ENCODE results near the gene EFNA4. TPM values are rescaled to one million over a fixed set of nuclear protein-coding genes. Genes with fewer than 3 reads are reported as not detected.

EFNA4 gene
- total and polyA plus RNA-seq, 9 of the 15 experiments (the other 6 are each of a cell fraction or from before 2014, with no cell fraction given): 0.68 to 7.4 (median 6.1) TPM

DNA sequence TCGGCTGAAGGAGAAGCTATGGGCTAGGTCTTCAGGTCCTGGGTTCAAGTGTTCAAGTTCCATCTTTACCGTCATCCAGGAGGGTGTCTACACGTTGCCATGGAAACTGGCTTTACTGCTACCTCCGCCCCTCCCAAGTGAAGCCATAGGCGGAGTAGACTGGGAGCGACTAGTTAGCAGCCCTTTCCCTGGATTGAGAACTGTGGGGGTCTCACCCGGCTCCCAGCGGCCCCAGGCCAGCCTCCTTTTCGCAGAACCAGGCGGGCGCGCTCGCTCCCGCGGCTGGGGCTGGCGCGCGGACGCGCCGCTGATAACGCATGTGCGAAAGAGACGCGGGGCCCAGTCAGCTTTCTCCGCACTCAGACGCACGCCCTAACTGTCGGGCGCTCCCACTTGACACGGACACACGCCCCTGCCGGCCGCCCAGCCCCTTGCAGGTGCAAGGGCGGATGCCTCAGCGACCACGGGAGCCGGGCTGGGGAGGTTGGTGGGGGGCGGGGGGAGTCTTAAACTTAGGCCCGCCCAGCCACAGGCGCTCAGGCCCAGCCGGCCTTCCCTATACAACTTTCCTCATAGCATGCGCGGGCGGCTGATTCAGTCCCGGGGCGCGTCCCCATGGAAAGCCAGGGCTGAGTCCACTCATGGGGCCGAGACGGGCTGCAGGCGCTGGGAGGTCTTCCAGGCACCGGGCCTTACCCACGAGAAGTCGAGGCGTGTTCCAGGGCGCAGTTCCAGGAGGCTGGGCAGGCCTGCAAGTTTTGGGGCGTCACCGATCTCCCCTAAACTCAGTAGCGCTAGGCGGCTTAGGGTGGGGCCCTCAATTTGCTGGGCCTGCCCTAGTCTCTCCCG, 7.4 kb downstream of the EFNA4 start (continued):
- TF ChIP-seq, protein P1, sequence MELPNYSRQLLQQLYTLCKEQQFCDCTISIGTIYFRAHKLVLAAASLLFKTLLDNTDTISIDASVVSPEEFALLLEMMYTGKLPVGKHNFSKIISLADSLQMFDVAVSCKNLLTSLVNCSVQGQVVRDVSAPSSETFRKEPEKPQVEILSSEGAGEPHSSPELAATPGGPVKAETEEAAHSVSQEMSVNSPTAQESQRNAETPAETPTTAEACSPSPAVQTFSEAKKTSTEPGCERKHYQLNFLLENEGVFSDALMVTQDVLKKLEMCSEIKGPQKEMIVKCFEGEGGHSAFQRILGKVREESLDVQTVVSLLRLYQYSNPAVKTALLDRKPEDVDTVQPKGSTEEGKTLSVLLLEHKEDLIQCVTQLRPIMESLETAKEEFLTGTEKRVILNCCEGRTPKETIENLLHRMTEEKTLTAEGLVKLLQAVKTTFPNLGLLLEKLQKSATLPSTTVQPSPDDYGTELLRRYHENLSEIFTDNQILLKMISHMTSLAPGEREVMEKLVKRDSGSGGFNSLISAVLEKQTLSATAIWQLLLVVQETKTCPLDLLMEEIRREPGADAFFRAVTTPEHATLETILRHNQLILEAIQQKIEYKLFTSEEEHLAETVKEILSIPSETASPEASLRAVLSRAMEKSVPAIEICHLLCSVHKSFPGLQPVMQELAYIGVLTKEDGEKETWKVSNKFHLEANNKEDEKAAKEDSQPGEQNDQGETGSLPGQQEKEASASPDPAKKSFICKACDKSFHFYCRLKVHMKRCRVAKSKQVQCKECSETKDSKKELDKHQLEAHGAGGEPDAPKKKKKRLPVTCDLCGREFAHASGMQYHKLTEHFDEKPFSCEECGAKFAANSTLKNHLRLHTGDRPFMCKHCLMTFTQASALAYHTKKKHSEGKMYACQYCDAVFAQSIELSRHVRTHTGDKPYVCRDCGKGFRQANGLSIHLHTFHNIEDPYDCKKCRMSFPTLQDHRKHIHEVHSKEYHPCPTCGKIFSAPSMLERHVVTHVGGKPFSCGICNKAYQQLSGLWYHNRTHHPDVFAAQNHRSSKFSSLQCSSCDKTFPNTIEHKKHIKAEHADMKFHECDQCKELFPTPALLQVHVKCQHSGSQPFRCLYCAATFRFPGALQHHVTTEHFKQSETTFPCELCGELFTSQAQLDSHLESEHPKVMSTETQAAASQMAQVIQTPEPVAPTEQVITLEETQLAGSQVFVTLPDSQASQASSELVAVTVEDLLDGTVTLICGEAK (IDR thresholded peaks at IDR 0.05): 0 out of 2 replicates have a peak, but pooled peaks have one; percentile 14
- TF ChIP-seq, protein P1 (CRISPR knock-in tag; IDR thresholded peaks at IDR 0.05): no peak

All from K562 (cell line).